Measurements from ENCODE around the gene ZNF500. TPM values are rescaled to one million over a fixed set of nuclear protein-coding genes. Genes with fewer than 3 reads are reported as not detected.

Gene ZNF500
- total and polyA plus RNA-seq, 4 donors, result 7.5 to 14.6 (median 12.2) TPM

DNA sequence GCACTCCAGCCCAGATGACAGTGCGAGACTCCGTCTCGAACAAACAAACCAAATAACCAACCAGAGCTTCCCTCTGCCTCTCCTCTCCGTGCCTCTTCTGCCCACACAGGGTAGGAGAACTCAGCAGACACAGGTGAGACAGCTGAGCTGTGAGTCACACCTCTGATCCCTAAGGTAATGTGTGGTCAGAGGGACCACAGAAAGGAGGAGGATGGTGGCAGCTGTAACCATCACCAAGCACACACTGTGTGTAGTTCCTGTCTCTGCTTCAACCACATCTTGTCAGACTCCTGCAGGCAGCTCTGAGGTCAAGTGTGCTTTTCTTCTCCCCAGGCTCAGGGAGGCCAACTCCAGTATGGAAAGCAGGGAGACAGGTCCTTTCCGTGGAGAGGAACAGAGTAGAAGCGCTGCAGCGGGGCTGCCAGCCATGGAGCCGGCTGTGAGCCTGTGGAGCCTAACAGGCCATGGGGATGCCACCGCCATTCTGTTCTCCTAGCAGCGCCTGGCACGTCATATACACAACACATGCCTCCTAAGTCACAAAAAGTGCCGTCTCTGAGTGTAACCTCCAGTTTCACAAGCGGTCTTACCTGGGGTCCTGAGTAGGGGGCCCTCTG, 66.5 kb downstream of the ZNF500 start:
- H3K36me3 ChIP-seq (ENCODE audit: control insufficient read depth in 4 of 4, insufficient read depth in 4 of 4, low read length in 4 of 4), result peaks cover 17 to 72% (median 24%) of the 10 kb centered on the region in 4 donors
- no peaks in the 10 kb centered on the region for H3K27me3 ChIP-seq (ENCODE audit: control insufficient read depth in 3 of 3, insufficient read depth in 3 of 3, low read length in 2 of 3)
- no peak overlapping the region for H3K9ac ChIP-seq (ENCODE audit: insufficient read depth in 1 of 2, low read length in 2 of 2)
- H3K4me3 ChIP-seq, result no peak overlapping the region
- H3K4me1 ChIP-seq (ENCODE audit: control insufficient read depth in 5 of 5, insufficient read depth in 5 of 5, low read length in 5 of 5), result peaks cover 0 to 8% (median 0%) of the 10 kb centered on the region in 5 donors
- DNase-seq (no peak), ATAC-seq (ENCODE audit: insufficient read depth, low FRiP score) (no peak)
- no peaks in the 10 kb centered on the region for H3K9me3 ChIP-seq (ENCODE audit: control insufficient read depth in 4 of 4, insufficient read depth in 3 of 4, low read length in 3 of 4)
- H3K27ac ChIP-seq (ENCODE audit: low read depth in 1 of 2, low read length in 1 of 2), result no peak overlapping the region
- TF ChIP-seq, protein P1, sequence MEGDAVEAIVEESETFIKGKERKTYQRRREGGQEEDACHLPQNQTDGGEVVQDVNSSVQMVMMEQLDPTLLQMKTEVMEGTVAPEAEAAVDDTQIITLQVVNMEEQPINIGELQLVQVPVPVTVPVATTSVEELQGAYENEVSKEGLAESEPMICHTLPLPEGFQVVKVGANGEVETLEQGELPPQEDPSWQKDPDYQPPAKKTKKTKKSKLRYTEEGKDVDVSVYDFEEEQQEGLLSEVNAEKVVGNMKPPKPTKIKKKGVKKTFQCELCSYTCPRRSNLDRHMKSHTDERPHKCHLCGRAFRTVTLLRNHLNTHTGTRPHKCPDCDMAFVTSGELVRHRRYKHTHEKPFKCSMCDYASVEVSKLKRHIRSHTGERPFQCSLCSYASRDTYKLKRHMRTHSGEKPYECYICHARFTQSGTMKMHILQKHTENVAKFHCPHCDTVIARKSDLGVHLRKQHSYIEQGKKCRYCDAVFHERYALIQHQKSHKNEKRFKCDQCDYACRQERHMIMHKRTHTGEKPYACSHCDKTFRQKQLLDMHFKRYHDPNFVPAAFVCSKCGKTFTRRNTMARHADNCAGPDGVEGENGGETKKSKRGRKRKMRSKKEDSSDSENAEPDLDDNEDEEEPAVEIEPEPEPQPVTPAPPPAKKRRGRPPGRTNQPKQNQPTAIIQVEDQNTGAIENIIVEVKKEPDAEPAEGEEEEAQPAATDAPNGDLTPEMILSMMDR (IDR thresholded peaks at IDR 0.05; ENCODE audit: control extremely low read depth, extremely low read depth), result no peak
- WGBS, 2 donors, result 96% methylated on average over 13 of the region's 13 CpGs

DNA sequence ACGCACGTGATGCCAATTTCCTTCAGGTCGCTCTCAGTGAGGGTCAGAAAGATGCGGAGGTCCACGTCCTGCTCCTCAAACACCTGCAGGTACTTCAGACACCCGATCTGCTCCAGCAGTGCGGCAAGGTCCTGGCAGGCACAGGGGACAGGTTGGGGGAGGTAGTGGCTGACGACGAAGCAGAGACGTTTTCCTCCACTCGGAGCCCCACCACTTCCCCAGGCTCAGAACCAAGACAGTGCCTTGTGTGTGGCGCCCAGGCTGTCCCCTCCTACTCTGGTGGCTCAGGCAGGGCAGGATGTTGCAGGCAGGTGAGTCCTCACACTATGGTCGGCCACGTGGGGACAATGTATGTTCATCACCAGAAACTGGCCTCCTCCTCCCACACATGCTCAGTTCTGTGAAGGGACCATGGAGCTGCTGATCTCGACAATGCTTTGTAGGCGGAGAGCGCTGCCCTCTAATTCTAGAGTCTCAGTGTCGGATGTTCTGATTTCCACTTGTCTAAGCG, 67.9 kb downstream of the ZNF500 start:
- H3K27ac ChIP-seq (ENCODE audit: low read depth in 1 of 2, low read length in 1 of 2), result no peak overlapping the region
- 94% methylated on average over 19 of the region's 19 CpGs for WGBS, 2 donors
- TF ChIP-seq, protein P1 (IDR thresholded peaks at IDR 0.05; ENCODE audit: control extremely low read depth, extremely low read depth), result no peak
- no peak overlapping the region for H3K9ac ChIP-seq (ENCODE audit: insufficient read depth in 1 of 2, low read length in 2 of 2)
- ATAC-seq (ENCODE audit: insufficient read depth, low FRiP score) (no peak), DNase-seq (no peak)
- peaks cover 9 to 67% (median 30%) of the 10 kb centered on the region in 4 donors for H3K36me3 ChIP-seq (ENCODE audit: control insufficient read depth in 4 of 4, insufficient read depth in 4 of 4, low read length in 4 of 4)
- H3K27me3 ChIP-seq (ENCODE audit: control insufficient read depth in 3 of 3, insufficient read depth in 3 of 3, low read length in 2 of 3), result no peaks in the 10 kb centered on the region
- H3K4me1 ChIP-seq (ENCODE audit: control insufficient read depth in 5 of 5, insufficient read depth in 5 of 5, low read length in 5 of 5), result peaks cover 0 to 17% (median 6%) of the 10 kb centered on the region in 5 donors
- no peak overlapping the region for H3K4me3 ChIP-seq
- no peaks in the 10 kb centered on the region for H3K9me3 ChIP-seq (ENCODE audit: control insufficient read depth in 4 of 4, insufficient read depth in 3 of 4, low read length in 3 of 4)

DNA sequence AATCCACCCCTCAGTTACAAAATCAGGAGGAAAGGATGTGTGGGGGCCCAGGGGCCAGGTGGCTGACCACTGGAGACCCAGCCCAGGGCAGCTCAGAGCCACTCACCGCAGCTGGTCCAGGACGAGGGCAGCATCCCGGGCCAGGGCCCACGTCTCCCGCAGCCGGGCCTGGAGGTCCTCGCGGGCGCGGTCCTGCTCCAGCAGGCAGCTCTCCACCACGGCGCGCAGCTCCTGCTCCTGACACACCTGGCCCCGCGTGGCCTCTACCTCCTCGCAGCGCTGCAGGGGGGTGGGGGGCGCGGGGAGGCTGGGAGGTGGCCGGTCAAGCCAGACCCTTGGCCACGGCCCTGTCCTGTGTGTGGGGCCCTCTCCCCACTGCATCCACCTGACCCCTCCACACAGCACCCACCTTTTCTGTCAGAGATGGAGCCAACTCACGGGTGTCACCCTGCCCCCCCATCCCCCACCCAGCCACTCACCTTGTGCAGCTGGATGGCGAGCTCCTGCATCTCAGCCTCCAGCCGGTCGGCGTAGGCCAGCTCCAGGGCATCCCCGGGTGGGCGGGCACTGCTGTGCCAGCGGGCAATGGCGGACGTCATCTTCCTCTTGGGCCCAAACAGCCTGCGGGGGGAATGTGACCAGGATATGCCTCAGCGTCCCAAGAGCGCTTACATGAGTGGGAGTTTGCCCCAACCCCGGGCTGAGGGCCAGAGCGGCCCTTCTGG, 68.5 kb downstream of the ZNF500 start:
- TF ChIP-seq, protein P1 (IDR thresholded peaks at IDR 0.05; ENCODE audit: control extremely low read depth, extremely low read depth), result no peak
- WGBS, 2 donors, result 94 to 95% methylated on average over 35 to 36 of the region's 36 CpGs
- H3K36me3 ChIP-seq (ENCODE audit: control insufficient read depth in 4 of 4, insufficient read depth in 4 of 4, low read length in 4 of 4), result peaks cover 8 to 63% (median 29%) of the 10 kb centered on the region in 4 donors
- no peaks in the 10 kb centered on the region for H3K27me3 ChIP-seq (ENCODE audit: control insufficient read depth in 3 of 3, insufficient read depth in 3 of 3, low read length in 2 of 3)
- H3K9ac ChIP-seq (ENCODE audit: insufficient read depth in 1 of 2, low read length in 2 of 2), result no peak overlapping the region
- DNase-seq (no peak), ATAC-seq (ENCODE audit: insufficient read depth, low FRiP score) (no peak)
- no peak overlapping the region for H3K27ac ChIP-seq (ENCODE audit: low read depth in 1 of 2, low read length in 1 of 2)
- H3K4me3 ChIP-seq, result no peak overlapping the region
- no peaks in the 10 kb centered on the region for H3K9me3 ChIP-seq (ENCODE audit: control insufficient read depth in 4 of 4, insufficient read depth in 3 of 4, low read length in 3 of 4)
- peaks cover 0 to 17% (median 6%) of the 10 kb centered on the region in 5 donors for H3K4me1 ChIP-seq (ENCODE audit: control insufficient read depth in 5 of 5, insufficient read depth in 5 of 5, low read length in 5 of 5)

Small RNA genes within 50 kb of the gene (small RNA-seq; reads per million reads assigned to genes)
- gene RF00017 (ENCODE audit: low replicate concordance), result not detected

Other genes starting within 250 kb of the ZNF500 start
- gene CDIP1, start 228.4 kb downstream of the ZNF500 start, total RNA-seq, result 10 to 100 TPM; 12.4 to 25.2 TPM
- 10 to 100 TPM; 11.3 to 13.2 TPM for gene CDIP1, start 228.4 kb downstream of the ZNF500 start, polyA plus RNA-seq
- under 1 TPM; 0.28 to 0.37 TPM for gene C16orf96, start 210.8 kb downstream of the ZNF500 start, total RNA-seq
- gene C16orf96, start 210.8 kb downstream of the ZNF500 start, polyA plus RNA-seq, result under 1 TPM; 0.03 to 0.04 TPM
- 10 to 100 TPM in 1 of 2 donors, 1 to 10 TPM in 1; 6.6 to 38.5 TPM for gene UBALD1, start 152.3 kb downstream of the ZNF500 start, total RNA-seq
- gene UBALD1, start 152.3 kb downstream of the ZNF500 start, polyA plus RNA-seq, result 10 to 100 TPM; 20.2 to 43.2 TPM
- 100 to 1,000 TPM in 1 of 2 donors, 10 to 100 TPM in 1; 55.7 to 112 TPM for gene MGRN1, start 142.3 kb downstream of the ZNF500 start, total RNA-seq
- 10 to 100 TPM; 29.5 to 38.2 TPM for gene MGRN1, start 142.3 kb downstream of the ZNF500 start, polyA plus RNA-seq
- 10 to 100 TPM; 34.7 to 41.3 TPM for gene NUDT16L1, start 73.6 kb downstream of the ZNF500 start, total RNA-seq
- gene NUDT16L1, start 73.6 kb downstream of the ZNF500 start, polyA plus RNA-seq, result 10 to 100 TPM; 27.8 to 29.8 TPM
- 10 to 100 TPM; 23.5 to 25.3 TPM for gene ANKS3, start 32.9 kb downstream of the ZNF500 start, total RNA-seq
- gene ANKS3, start 32.9 kb downstream of the ZNF500 start, polyA plus RNA-seq, result 10 to 100 TPM; 12.6 to 26.3 TPM
- gene DNAAF8, start 32.6 kb downstream of the ZNF500 start, total RNA-seq, result 10 to 100 TPM in 1 of 2 donors, 1 to 10 TPM in 1; 5.1 to 11.3 TPM
- 1 to 10 TPM; 4.3 to 4.9 TPM for gene DNAAF8, start 32.6 kb downstream of the ZNF500 start, polyA plus RNA-seq
- gene SEPTIN12, start 21.2 kb upstream of the ZNF500 start, total RNA-seq, result not detected
- not detected for gene SEPTIN12, start 21.2 kb upstream of the ZNF500 start, polyA plus RNA-seq
- gene SMIM22, start 28.2 kb upstream of the ZNF500 start, total RNA-seq, result 10 to 100 TPM; 26.8 to 80.4 TPM
- gene SMIM22, start 28.2 kb upstream of the ZNF500 start, polyA plus RNA-seq, result 100 to 1,000 TPM; 114 to 324 TPM
- gene ROGDI, start 35.5 kb upstream of the ZNF500 start, total RNA-seq, result 10 to 100 TPM; 14.6 to 37.1 TPM
- gene ROGDI, start 35.5 kb upstream of the ZNF500 start, polyA plus RNA-seq, result 10 to 100 TPM; 28.4 to 32.6 TPM
- 10 to 100 TPM; 85.4 to 88.1 TPM for gene GLYR1, start 80.1 kb upstream of the ZNF500 start, total RNA-seq
- 10 to 100 TPM; 36.2 to 55.0 TPM for gene GLYR1, start 80.1 kb upstream of the ZNF500 start, polyA plus RNA-seq
- 10 to 100 TPM; 23.4 to 37.8 TPM for gene UBN1, start 80.3 kb upstream of the ZNF500 start, total RNA-seq
- gene UBN1, start 80.3 kb upstream of the ZNF500 start, polyA plus RNA-seq, result 10 to 100 TPM; 13.3 to 16.4 TPM
- gene PPL, start 170.0 kb upstream of the ZNF500 start, total RNA-seq, result 10 to 100 TPM; 78.5 to 89.0 TPM
- gene PPL, start 170.0 kb upstream of the ZNF500 start, polyA plus RNA-seq, result 10 to 100 TPM; 19.9 to 27.0 TPM
- gene SEC14L5, start 191.2 kb upstream of the ZNF500 start, total RNA-seq, result under 1 TPM; 0.43 to 0.98 TPM
- gene SEC14L5, start 191.2 kb upstream of the ZNF500 start, polyA plus RNA-seq, result under 1 TPM; 0.10 to 0.13 TPM